ENCODE data around the gene SELENOW.
"Not testable (repeated sequence)": the region's sequence is repeated elsewhere in the genome, so short reads cannot be mapped to it uniquely, and the experiment has no call there.

The SELENOW gene

GRCh38 chr19:47756953-47757608 lies 21.4 kb upstream of the SELENOW start:
- no peak for DNase-seq

GRCh38 chr19:47757617-47758442 lies 20.7 kb upstream of the SELENOW start:
- no peak for DNase-seq

GRCh38 chr19:47758443-47758804 lies 20.1 kb upstream of the SELENOW start:
- no peak for DNase-seq

- DNase-seq, result no peak
Measured at GRCh38 chr19:47760632-47760999, 17.9 kb upstream of the SELENOW start.

- no peak for DNase-seq
Measured at GRCh38 chr19:47761566-47761965, 16.9 kb upstream of the SELENOW start.

GRCh38 chr19:47762151-47762550 lies 16.4 kb upstream of the SELENOW start:
- DNase-seq, result no peak

- DNase-seq, result no peak
Measured at GRCh38 chr19:47762615-47763308, 15.7 kb upstream of the SELENOW start.

- not testable (repeated sequence) for DNase-seq
Measured at GRCh38 chr19:47764705-47765104, 13.8 kb upstream of the SELENOW start.

- DNase-seq, result peak; percentile 38 to 65 (median 50)
Measured at GRCh38 chr19:47765523-47766358, 12.8 kb upstream of the SELENOW start.

GRCh38 chr19:47766359-47766620 lies 12.2 kb upstream of the SELENOW start:
- no peak for DNase-seq

- no peak for DNase-seq
Measured at GRCh38 chr19:47766670-47767069, 11.8 kb upstream of the SELENOW start.

GRCh38 chr19:47767349-47767748 lies 11.2 kb upstream of the SELENOW start:
- no peak for DNase-seq

- DNase-seq, result no peak
Measured at GRCh38 chr19:47768604-47769003, 9.9 kb upstream of the SELENOW start.

- DNase-seq, result no peak
Measured at GRCh38 chr19:47769534-47769933, 9.0 kb upstream of the SELENOW start.

- DNase-seq, result not testable (repeated sequence)
Measured at GRCh38 chr19:47771291-47771690, 7.2 kb upstream of the SELENOW start.

GRCh38 chr19:47776568-47776967 lies 1.9 kb upstream of the SELENOW start:
- DNase-seq, result no peak

- not testable (repeated sequence) for DNase-seq
Measured at GRCh38 chr19:47777245-47778048, 1.1 kb upstream of the SELENOW start.

GRCh38 chr19:47778954-47779351 lies 450 bp downstream of the SELENOW start:
- DNase-seq, result peak in 3 of 4 experiments; percentile 13 to 29 (median 17)

- no peak for DNase-seq
Measured at GRCh38 chr19:47779524-47780214, 1.2 kb downstream of the SELENOW start.

- DNase-seq, result no peak
Measured at GRCh38 chr19:47780215-47780551, 1.7 kb downstream of the SELENOW start.

GRCh38 chr19:47781590-47782262 lies 3.2 kb downstream of the SELENOW start:
- no peak for DNase-seq
